Neural progenitor cell (in vitro differentiated cells): ENCODE measurements around the gene FOXL3.

ENCODE experiments used
- CTCF ChIP-seq: fragments of 200-600 bp; sonication (generic); IDR thresholded peaks from 2 replicates; pipeline ENCODE4 v1.5.1; 2017; ENCODE audit warnings: antibody characterized with exemption, mild to moderate bottlenecking
- EZH2 ChIP-seq: fragments of 200-600 bp; sonication (generic); IDR thresholded peaks from 2 replicates; pipeline ENCODE4 v1.6.1; 2017; ENCODE audit warnings: antibody characterized with exemption, mild to moderate bottlenecking, moderate library complexity
- EZH2phosphoT487 ChIP-seq: fragments of 200-600 bp; sonication (generic); IDR thresholded peaks from 2 replicates; pipeline ENCODE4 v1.6.1; 2017; ENCODE audit warnings: antibody characterized with exemption

DNA sequence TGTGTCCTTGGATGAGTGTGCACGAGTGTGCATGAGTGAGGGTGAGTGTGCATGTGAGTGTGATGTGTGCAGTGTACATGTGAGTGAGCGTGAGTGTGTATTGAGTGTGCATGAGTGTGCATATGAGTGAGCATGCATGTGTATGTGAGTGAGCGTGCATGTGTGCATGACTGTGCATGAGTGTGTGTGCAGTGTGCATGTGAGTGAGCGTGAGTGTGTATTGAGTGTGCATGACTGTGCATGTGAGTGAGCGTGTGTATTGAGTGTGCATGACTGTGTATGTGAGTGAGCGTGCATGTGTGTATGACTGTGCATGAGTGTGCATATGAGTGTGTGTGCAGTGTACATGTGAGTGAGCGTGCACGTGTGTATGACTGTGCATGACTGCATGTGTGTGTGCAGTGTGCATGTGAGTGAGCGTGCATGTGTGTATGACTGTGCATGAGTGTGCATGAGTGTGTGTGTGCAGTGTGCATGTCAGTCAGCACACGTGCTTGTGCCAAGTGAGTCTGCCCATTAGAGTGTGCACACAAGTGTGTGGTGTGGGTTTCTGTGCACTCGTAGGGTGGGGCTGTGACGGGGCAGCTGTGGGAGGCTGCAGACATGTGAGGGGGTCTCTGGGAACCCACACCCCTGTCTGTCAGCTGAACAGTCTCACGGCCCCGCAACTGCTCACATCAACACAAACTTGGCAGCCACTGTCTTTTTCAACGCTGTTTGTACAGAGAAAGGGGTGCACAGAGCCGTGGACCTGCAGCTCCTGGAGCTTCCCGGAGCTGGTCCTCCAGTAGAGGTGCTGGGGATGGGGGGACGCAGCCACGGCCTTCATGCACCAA lies 14.8 kb downstream of the FOXL3 start:
- TF ChIP-seq EZH2phosphoT487 (no peak), CTCF (no peak), EZH2 (no peak)
